Neuronal stem cell (in vitro differentiated cells): ENCODE results near the gene CCDC192.

Source experiments
- DNase-seq: peaks from one replicate; pipeline ENCODE4 v3.0.0-alpha.2; 2013; ENCODE audit warnings: low spot score
- H2AFZ ChIP-seq: one replicate; pipeline ENCODE4 v1.6.1; 2013; ENCODE audit warnings: mild to moderate bottlenecking, low read length, inconsistent platforms
- H2AK5ac ChIP-seq: 2 replicates; pipeline ENCODE4 v1.6.1; 2013; ENCODE audit warnings: low read depth, mild to moderate bottlenecking, inconsistent platforms, low read length, moderate library complexity, mixed read lengths
- H2BK120ac ChIP-seq: 2 replicates; pipeline ENCODE4 v1.6.1; 2013; ENCODE audit warnings: low read depth, mild to moderate bottlenecking, inconsistent platforms, low read length, moderate library complexity, mixed read lengths
- H2BK12ac ChIP-seq: one replicate; pipeline ENCODE4 v1.6.1; 2013; ENCODE audit warnings: low read length, inconsistent platforms
- H2BK15ac ChIP-seq: 2 replicates; pipeline ENCODE4 v1.6.1; 2013; ENCODE audit warnings: mild to moderate bottlenecking, low read length, inconsistent platforms, mixed read lengths
- H2BK5ac ChIP-seq: one replicate; pipeline ENCODE4 v1.6.1; 2013; ENCODE audit warnings: inconsistent platforms, mild to moderate bottlenecking, low read length, moderate library complexity
- H3K14ac ChIP-seq: one replicate; pipeline ENCODE4 v1.6.1; 2013; ENCODE audit warnings: low read length, inconsistent platforms
- H3K18ac ChIP-seq: 2 replicates; pipeline ENCODE4 v1.6.1; 2013; ENCODE audit warnings: low read length, inconsistent platforms
- H3K23ac ChIP-seq: 2 replicates; pipeline ENCODE4 v1.6.1; 2013; ENCODE audit warnings: low read depth, mild to moderate bottlenecking, mixed read lengths, low read length, inconsistent platforms; ENCODE audit not compliant: poor library complexity
- H3K27ac ChIP-seq: replicated peaks from 3 replicates; pipeline ENCODE4 v1.5.1; 2013; ENCODE audit warnings: low read length, inconsistent platforms
- H3K27me3 ChIP-seq, 3 experiments: 2 replicates each; pipeline ENCODE4 v1.6.1; 2013; ENCODE audit warnings: low read length in 3 of 3, mild to moderate bottlenecking in 2 of 3, inconsistent platforms in 1 of 3, low read depth in 1 of 3, mixed read lengths in 1 of 3, moderate library complexity in 1 of 3; ENCODE audit not compliant: control insufficient read depth in 3 of 3, insufficient read depth in 3 of 3
- H3K36me3 ChIP-seq, 2 donors: replicated peaks in 1 of 2; 2 replicates each; pipeline ENCODE4 v1.6.1; 2013; ENCODE audit warnings: low read length in 2 of 2; ENCODE audit not compliant: control insufficient read depth in 2 of 2, insufficient read depth in 2 of 2
- H3K4ac ChIP-seq: 2 replicates; pipeline ENCODE4 v1.6.1; 2013; ENCODE audit warnings: inconsistent platforms, mild to moderate bottlenecking, low read length, moderate library complexity
- H3K4me1 ChIP-seq, 2 donors: 1 replicate in 1 of 2; 2 replicates in 1 of 2; pipeline ENCODE4 v1.6.1; 2013; ENCODE audit warnings: low read length in 2 of 2, low read depth in 1 of 2; ENCODE audit not compliant: control insufficient read depth in 2 of 2, insufficient read depth in 1 of 2
- H3K4me2 ChIP-seq: one replicate; pipeline ENCODE4 v1.6.1; 2013; ENCODE audit warnings: mild to moderate bottlenecking, low read length, inconsistent platforms; ENCODE audit not compliant: insufficient read depth, poor library complexity, severe bottlenecking
- H3K4me3 ChIP-seq, 2 donors: 2 replicates each; pipeline ENCODE4 v1.5.1; 2013; ENCODE audit warnings: low read length in 2 of 2, mild to moderate bottlenecking in 2 of 2, inconsistent platforms in 1 of 2, moderate library complexity in 1 of 2
- H3K79me1 ChIP-seq: one replicate; pipeline ENCODE4 v1.6.1; 2013; ENCODE audit warnings: low read depth, mild to moderate bottlenecking, inconsistent platforms, low read length, moderate library complexity
- H3K9ac ChIP-seq: one replicate; pipeline ENCODE4 v1.6.1; 2013; ENCODE audit warnings: mild to moderate bottlenecking, low read depth, low read length, inconsistent platforms; ENCODE audit not compliant: poor library complexity
- H3K9me3 ChIP-seq, 2 donors: replicated peaks in 1 of 2; 2 replicates each; pipeline versions ENCODE3 to v1.6.1; 2013; ENCODE audit warnings: low read length in 2 of 2, mild to moderate bottlenecking in 2 of 2, inconsistent platforms in 1 of 2, low read depth in 1 of 2, mixed read lengths in 1 of 2, moderate library complexity in 1 of 2; ENCODE audit not compliant: control insufficient read depth in 2 of 2, insufficient read depth in 1 of 2
- H4K8ac ChIP-seq: one replicate; pipeline ENCODE4 v1.6.1; 2013; ENCODE audit warnings: low read depth, mild to moderate bottlenecking, inconsistent platforms, low read length, moderate library complexity
- H4K91ac ChIP-seq: one replicate; pipeline ENCODE4 v1.6.1; 2013; ENCODE audit warnings: low read length, low read depth, mild to moderate bottlenecking, inconsistent platforms; ENCODE audit not compliant: poor library complexity
- WGBS, 2 donors: extraction: QIAGEN DNeasy Blood & Tissue Kit; methylation state at CpG; one replicate each; pipeline ENCODE4 v1.1.7; 2013; ENCODE audit warnings: missing lambda C conversion rate in 2 of 2, mixed read lengths in 1 of 2; ENCODE audit not compliant: insufficient read length in 2 of 2, insufficient replicate concordance in 1 of 2; ENCODE audit errors: extremely low coverage in 2 of 2; 5-methylcytosine and 5-hydroxymethylcytosine counted together

Gene CCDC192

DNA sequence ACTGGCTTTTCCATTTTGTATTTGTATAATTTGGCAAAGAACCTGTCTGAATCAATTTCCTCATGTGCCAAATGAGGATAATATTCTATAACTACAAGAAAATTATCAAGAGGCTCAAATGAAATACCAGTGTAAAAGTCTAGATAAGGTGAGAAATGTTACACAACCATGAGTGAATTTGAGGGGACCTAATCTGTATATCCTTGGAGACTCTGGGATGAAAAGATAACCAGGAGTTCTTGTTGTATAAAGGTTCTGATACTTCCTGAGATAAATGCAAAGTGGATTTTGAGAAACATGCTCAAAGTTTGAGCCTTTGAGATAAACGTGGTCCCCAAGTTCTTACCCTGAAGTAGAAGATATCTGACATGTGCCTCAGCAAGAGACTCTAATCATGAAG lies 260.0 kb downstream of the CCDC192 start:
- no peak overlapping the region for H4K8ac ChIP-seq
- H4K91ac ChIP-seq: no peak overlapping the region
- no peak overlapping the region for H2AK5ac ChIP-seq
- no peaks in the 10 kb centered on the region for H3K79me1 ChIP-seq
- H3K14ac ChIP-seq: no peak overlapping the region
- no peak overlapping the region for H2BK5ac ChIP-seq
- H3K27ac ChIP-seq: no peak overlapping the region
- H3K9me3 ChIP-seq: no peaks in the 10 kb centered on the region
- no peak overlapping the region for H3K9ac ChIP-seq
- H3K18ac ChIP-seq: no peak overlapping the region
- H2AFZ ChIP-seq: no peak overlapping the region
- no peak overlapping the region for H3K4me3 ChIP-seq
- DNase-seq: no peak
- H3K36me3 ChIP-seq: no peaks in the 10 kb centered on the region
- H2BK15ac ChIP-seq: no peak overlapping the region
- no peaks in the 10 kb centered on the region for H3K27me3 ChIP-seq
- no CpG with 5 or more reads among the region's 1 CpG for WGBS, 2 donors
- H3K4me2 ChIP-seq: no peak overlapping the region
- H2BK120ac ChIP-seq: no peak overlapping the region
- no peak overlapping the region for H2BK12ac ChIP-seq
- no peak overlapping the region for H3K4ac ChIP-seq
- H3K4me1 ChIP-seq: peaks cover 0 to 3% of the 10 kb centered on the region in 2 donors
- no peak overlapping the region for H3K23ac ChIP-seq

DNA sequence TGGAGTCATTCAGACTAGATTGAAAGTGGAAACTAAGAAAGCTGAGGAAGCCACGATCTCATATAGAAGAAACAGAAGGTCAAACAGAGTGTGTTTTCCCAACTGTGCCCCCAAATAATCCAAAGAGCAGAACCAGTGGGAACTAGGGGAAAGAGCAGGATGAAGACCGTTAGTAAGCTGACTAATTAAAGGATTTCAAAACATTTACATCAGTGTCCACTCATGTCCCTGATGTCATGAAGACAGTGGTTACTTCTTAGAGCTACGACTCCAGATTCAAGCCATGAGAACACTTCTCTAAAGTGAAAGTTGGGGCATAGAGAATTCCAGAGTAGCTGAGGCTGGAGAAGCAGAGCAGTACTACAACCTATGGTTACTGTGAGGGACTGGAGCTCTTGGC lies 260.7 kb downstream of the CCDC192 start:
- Histone ChIP-seq H3K4ac (no peak overlapping the region), H3K27ac (no peak overlapping the region), H3K4me2 (no peak overlapping the region), H3K14ac (no peak overlapping the region), H2BK5ac (no peak overlapping the region), H4K91ac (no peak overlapping the region), H3K4me1 (no peaks in the 10 kb centered on the region), H4K8ac (no peak overlapping the region), H3K23ac (no peak overlapping the region), H3K4me3 (no peak overlapping the region), H3K18ac (no peak overlapping the region), H3K9ac (no peak overlapping the region), H3K9me3 (no peaks in the 10 kb centered on the region), H2BK12ac (no peak overlapping the region), H2BK15ac (no peak overlapping the region), H3K36me3 (no peaks in the 10 kb centered on the region), H2BK120ac (no peak overlapping the region), H3K79me1 (no peaks in the 10 kb centered on the region), H2AFZ (no peak overlapping the region), H2AK5ac (no peak overlapping the region), H3K27me3 (no peaks in the 10 kb centered on the region)
- WGBS, 2 donors: no CpG with 5 or more reads among the region's 3 CpGs
- no peak for DNase-seq

- H2BK120ac ChIP-seq: no peak overlapping the region
- no peaks in the 10 kb centered on the region for H3K79me1 ChIP-seq
- no peak for DNase-seq
- no peak overlapping the region for H3K23ac ChIP-seq
- H2AK5ac ChIP-seq: no peak overlapping the region
- H3K18ac ChIP-seq: no peak overlapping the region
- H2BK12ac ChIP-seq: no peak overlapping the region
- H2BK5ac ChIP-seq: no peak overlapping the region
- H3K27ac ChIP-seq: no peak overlapping the region
- no peak overlapping the region for H3K4me2 ChIP-seq
- no peak overlapping the region for H3K4ac ChIP-seq
- no peak overlapping the region for H4K8ac ChIP-seq
- no peak overlapping the region for H3K14ac ChIP-seq
- H2AFZ ChIP-seq: no peak overlapping the region
- H2BK15ac ChIP-seq: no peak overlapping the region
- WGBS, 2 donors: no CpG with 5 or more reads among the region's 3 CpGs
- H3K9ac ChIP-seq: no peak overlapping the region
- H3K9me3 ChIP-seq: no peaks in the 10 kb centered on the region
- no peaks in the 10 kb centered on the region for H3K27me3 ChIP-seq
- peaks cover 2 to 3% of the 10 kb centered on the region in 2 donors for H3K4me1 ChIP-seq
- no peaks in the 10 kb centered on the region for H3K36me3 ChIP-seq
- no peak overlapping the region for H4K91ac ChIP-seq
- no peak overlapping the region for H3K4me3 ChIP-seq
Measured at GRCh38 chr5:127967323-127967982, 264.3 kb downstream of the CCDC192 start.

GRCh38 chr5:127967983-127968592 lies 264.9 kb downstream of the CCDC192 start:
- Histone ChIP-seq H2BK5ac (no peak overlapping the region), H2BK12ac (no peak overlapping the region), H3K27ac (no peak overlapping the region), H2BK15ac (no peak overlapping the region), H4K8ac (no peak overlapping the region), H3K14ac (no peak overlapping the region), H3K36me3 (no peaks in the 10 kb centered on the region), H3K4me3 (no peak overlapping the region), H3K18ac (no peak overlapping the region), H3K27me3 (no peaks in the 10 kb centered on the region), H3K23ac (no peak overlapping the region), H3K4me2 (no peak overlapping the region), H3K9ac (no peak overlapping the region), H2AK5ac (no peak overlapping the region), H3K9me3 (no peaks in the 10 kb centered on the region), H4K91ac (no peak overlapping the region), H3K79me1 (no peaks in the 10 kb centered on the region), H3K4ac (no peak overlapping the region), H2AFZ (no peak overlapping the region), H3K4me1 (peaks cover 2 to 3% of the 10 kb centered on the region in 2 donors), H2BK120ac (no peak overlapping the region)
- no CpG with 5 or more reads among the region's 1 CpG for WGBS, 2 donors
- DNase-seq: no peak
